HepG2 (cell line): ENCODE results near the gene SBNO1. TPM values are rescaled to one million over a fixed set of nuclear protein-coding genes. Genes with fewer than 3 reads are reported as not detected.
A peak's percentile ranks its signal among the peaks of the same experiment; 100 is the strongest.

Source experiments
- ATAC-seq: fragments of 200-7000 bp; cut with Tn5 transposase; 3 replicates; pipeline ENCODE4 v1.9.1; 2020; ENCODE audit warnings: mild to moderate bottlenecking, moderate library complexity
- BruUV-seq: library from RNA; stranded (reverse); fragments of 400-500 nt; replicated peaks from 2 replicates; lab custom pipeline; 2021; lab: Mats Ljungman, UMichigan
- CTCF ChIA-PET: fragments of 300-600 bp; formaldehyde crosslinking; extraction: SDS; loops from one replicate; lab custom pipeline; 2021; ENCODE audit warnings: low total read pairs, inconsistent platforms, low intra/inter-chr PET ratio; lab: Yijun Ruan, JAX
- POLR2A ChIA-PET: fragments of 350-600 bp; sonication (Branson Sonifier 250); formaldehyde crosslinking; loops from one replicate; lab custom pipeline; 2020; ENCODE audit warnings: antibody characterized with exemption, inconsistent platforms; lab: Yijun Ruan, JAX
- DNase-seq: peaks from one replicate; pipeline ENCODE4 v3.0.0-alpha.2; 2015; ENCODE audit warnings: low spot score
- FAIRE-seq: peaks from 3 replicates; lab custom pipeline; 2011; peaks lifted over from hg19 to GRCh38; lab: Jason Lieb, UNC
- H2AFZ ChIP-seq: one replicate; pipeline ENCODE4 v1.6.1; 2011; ENCODE audit warnings: low read length, inconsistent platforms
- H3K27ac ChIP-seq: fragments of 300-600 bp; 3 replicates; pipeline ENCODE4 v1.8.0; 2011; ENCODE audit warnings: mixed run types, mild to moderate bottlenecking, mixed read lengths, low read length, inconsistent platforms; ENCODE audit not compliant: insufficient read depth; ENCODE audit errors: extremely low read length
- H3K27me3 ChIP-seq, 2 experiments: fragments of 200-600 bp in 1 of 2; 2 replicates in 1 of 2; 3 replicates in 1 of 2; pipeline versions ENCODE4 v1.6.0 to v1.8.0; 2011; ENCODE audit warnings: low read length in 2 of 2, mild to moderate bottlenecking in 2 of 2, moderate library complexity in 2 of 2, inconsistent platforms in 1 of 2; ENCODE audit not compliant: insufficient read depth in 2 of 2, control insufficient read depth in 1 of 2
- H3K36me3 ChIP-seq, 2 experiments: fragments of 200-600 bp in 1 of 2; replicated peaks in 1 of 2; 2 replicates in 1 of 2; 3 replicates in 1 of 2; pipeline versions ENCODE4 v1.5.1 to v1.8.0; 2011; ENCODE audit warnings: low read length in 2 of 2, inconsistent platforms in 1 of 2; ENCODE audit not compliant: insufficient read depth in 2 of 2, control insufficient read depth in 1 of 2
- H3K4me1 ChIP-seq: 2 replicates; pipeline ENCODE4 v1.5.1; 2012; ENCODE audit warnings: low read length, inconsistent platforms; ENCODE audit not compliant: insufficient read depth
- H3K4me2 ChIP-seq: 2 replicates; pipeline ENCODE4 v1.6.0; 2011; ENCODE audit warnings: low read depth, low read length, inconsistent platforms
- H3K4me3 ChIP-seq, 3 experiments: fragments of 200-600 bp in 1 of 3; sonication (generic), shearing (Covaris generic) in 1 of 3; replicated peaks in 1 of 3; 2 replicates each; pipeline ENCODE4 v1.5.1; 2011 to 2016; ENCODE audit warnings: low read length in 3 of 3, inconsistent platforms in 2 of 3, low read depth in 2 of 3, mild to moderate bottlenecking in 2 of 3, control low read depth in 1 of 3, mixed read lengths in 1 of 3; ENCODE audit not compliant: insufficient read depth in 1 of 3
- H3K79me2 ChIP-seq: one replicate; pipeline ENCODE4 v1.6.1; 2011; ENCODE audit warnings: low read length, inconsistent platforms; ENCODE audit not compliant: insufficient read depth
- H3K9ac ChIP-seq: 2 replicates; pipeline ENCODE4 v1.6.0; 2011; ENCODE audit warnings: mild to moderate bottlenecking, low read depth, low read length, inconsistent platforms; ENCODE audit not compliant: insufficient read depth
- H3K9me3 ChIP-seq: 2 replicates; pipeline ENCODE4 v1.5.1; 2012; ENCODE audit warnings: mild to moderate bottlenecking, low read length
- H4K20me1 ChIP-seq: 2 replicates; pipeline ENCODE4 v1.6.0; 2011; ENCODE audit warnings: inconsistent platforms, mild to moderate bottlenecking, low read length, moderate library complexity; ENCODE audit not compliant: insufficient read depth
- AGO1 ChIP-seq: fragments of 200-400 bp; formaldehyde crosslinking; IDR thresholded peaks from 2 replicates; pipeline ENCODE4 v1.6.1; 2017; ENCODE audit warnings: mild to moderate bottlenecking, low read depth, low read length, moderate library complexity; ENCODE audit not compliant: poor library complexity, severe bottlenecking
- CEBPB ChIP-seq: IDR thresholded peaks from 2 replicates; pipeline ENCODE4 v1.6.1; 2011; ENCODE audit warnings: low read depth, low read length, improper control_type of control experiment, borderline replicate concordance
- DBP ChIP-seq: sonication (generic); formaldehyde crosslinking; IDR thresholded peaks from 2 replicates; pipeline ENCODE4 v1.4.0; 2020; ENCODE audit warnings: missing genetic modification reagents; ENCODE audit errors: not compliant biosample characterization
- FOXP4 ChIP-seq: sonication (generic); formaldehyde crosslinking; IDR thresholded peaks from 2 replicates; pipeline ENCODE4 v1.4.0; 2020; ENCODE audit warnings: missing genetic modification reagents
- HNRNPK ChIP-seq: fragments of 200-400 bp; formaldehyde crosslinking; IDR thresholded peaks from 2 replicates; pipeline ENCODE4 v1.6.1; 2018; ENCODE audit warnings: low read length, low read depth, moderate library complexity, mild to moderate bottlenecking; ENCODE audit not compliant: poor library complexity, severe bottlenecking
- KLF15 ChIP-seq: sonication (generic); formaldehyde crosslinking; IDR thresholded peaks from 2 replicates; pipeline ENCODE4 v1.8.1; 2023; ENCODE audit warnings: borderline replicate concordance, mild to moderate bottlenecking, inconsistent platforms, missing genetic modification reagents, mixed read lengths
- MAFK ChIP-seq, 2 experiments: IDR thresholded peaks in 1 of 2; conservative IDR thresholded peaks in 1 of 2; 2 replicates each; pipeline ENCODE4 v1.6.1; 2011; ENCODE audit warnings: improper control_type of control experiment in 2 of 2, low read length in 2 of 2
- MIER3 ChIP-seq: IDR thresholded peaks from 2 replicates; pipeline ENCODE4 v1.6.1; 2016; ENCODE audit warnings: missing compliant biosample characterization, borderline replicate concordance
- MXD4 ChIP-seq: IDR thresholded peaks from 2 replicates; pipeline ENCODE4 v1.6.1; 2016; ENCODE audit warnings: mild to moderate bottlenecking, missing biosample characterization, missing genetic modification reagents
- NONO ChIP-seq, 2 experiments: fragments of 450-650 bp in 1 of 2; sonication (generic) in 1 of 2; formaldehyde crosslinking in 1 of 2; IDR thresholded peaks in 1 of 2; conservative IDR thresholded peaks in 1 of 2; 2 replicates each; pipeline versions ENCODE4 v1.6.1 to v1.8.0; 2017 to 2022; ENCODE audit warnings: mild to moderate bottlenecking in 1 of 2, missing genetic modification reagents in 1 of 2, moderate library complexity in 1 of 2
- SNAI1 ChIP-seq: sonication (generic); formaldehyde crosslinking; IDR thresholded peaks from 2 replicates; pipeline ENCODE4 v1.5.0; 2020; ENCODE audit warnings: mild to moderate bottlenecking, missing genetic modification reagents, borderline replicate concordance
- STAT5B ChIP-seq: sonication (generic); formaldehyde crosslinking; IDR thresholded peaks from 2 replicates; pipeline ENCODE4 v1.4.0; 2020; ENCODE audit warnings: missing genetic modification reagents
- ZNF24 ChIP-seq: fragments of 450-650 bp; IDR thresholded peaks from 2 replicates; pipeline ENCODE4 v1.6.1; 2017; ENCODE audit warnings: antibody characterized with exemption, mild to moderate bottlenecking
- ZNF460 ChIP-seq: sonication (generic); formaldehyde crosslinking; IDR thresholded peaks from 2 replicates; pipeline ENCODE4 v1.5.1; 2020; ENCODE audit warnings: missing genetic modification reagents, mild to moderate bottlenecking, borderline replicate concordance
- ZNF615 ChIP-seq: sonication (generic); formaldehyde crosslinking; IDR thresholded peaks from 2 replicates; pipeline ENCODE4 v1.5.0; 2020; ENCODE audit warnings: mild to moderate bottlenecking, missing genetic modification reagents, borderline replicate concordance
- ZSCAN21 ChIP-seq: sonication (generic); formaldehyde crosslinking; IDR thresholded peaks from 2 replicates; pipeline ENCODE4 v1.8.0; 2022; ENCODE audit warnings: mild to moderate bottlenecking, missing genetic modification reagents, moderate library complexity, borderline replicate concordance
- WGBS: methylation state at CpG from one replicate; pipeline ENCODE4 v1.1.6; 2017; ENCODE audit warnings: low lambda C conversion rate; 5-methylcytosine and 5-hydroxymethylcytosine counted together
- in situ Hi-C: cut with HindIII; loops from 2 replicates; pipeline ENCODE4 v1.10.0; 2017; ENCODE audit warnings: low pct_unique_long_range_greater_than_20kb; ENCODE audit not compliant: extremely low pct_ligation_motif_present
- intact Hi-C: fragments of 100-400 bp; cut with micrococcal nuclease; formaldehyde crosslinking; loops from one replicate; pipeline ENCODE4 v1.10.0; 2022; ENCODE audit not compliant: unreplicated experiment
- polyA plus RNA-seq, 8 experiments: library from polyadenylated mRNA; depleted of rRNA in 3 of 8; stranded (reverse) in 7 of 8; unstranded in 1 of 8; fragments of >200 nt; fragmentation: Illumina TruSeq in 4 of 8; extraction: Trizol in 4 of 8; gene quantifications; 2 replicates each; pipeline versions ENCODE4 v1.2.1 to v1.2.3, GENCODE V29; 2011 to 2016; ENCODE audit warnings: low read depth in 4 of 8, missing spikeins in 1 of 8, mixed read lengths in 1 of 8; ENCODE audit not compliant: insufficient read depth in 1 of 8
- total RNA-seq, 5 experiments: library from RNA; depleted of rRNA; stranded (reverse); fragments of >200 nt; fragmentation: Illumina TruSeq; extraction: Trizol; gene quantifications; 2 replicates each; pipeline ENCODE4 v1.2.3, GENCODE V29; 2016; ENCODE audit warnings: low read depth in 1 of 5

Gene SBNO1
- total and polyA plus RNA-seq, 2 of the 13 experiments (the other 11 are each of a cell fraction or from before 2014, with no cell fraction given) = 10.9 to 40.2 TPM

- TF ChIP-seq STAT5B (CRISPR knock-in tag) (no peak), MXD4 (CRISPR knock-in tag) (no peak), MIER3 (no peak), HNRNPK (no peak), KLF15 (no peak), FOXP4 (no peak), SNAI1 (no peak), AGO1 (no peak)
- TF ChIP-seq, all 625 proteins: peak for 0
These were observed 10.0 kb downstream of the SBNO1 start (continued) for GRCh38 chr12:123354600-123354999.

- CTCF ChIA-PET = no interaction called here
- POLR2A ChIA-PET = interaction anchor here (2.8 kb wide), 1 partner anchor 14 kb away, joined by 11 read pairs; no protein-coding TSS in a partner anchor
- Histone ChIP-seq H2AFZ (no peak overlapping the region), H3K4me1 (peaks cover 11% of the 10 kb centered on the region; the same call in 1 of the 2 replicates), H3K27me3 (no peaks in the 10 kb centered on the region), H4K20me1 (peaks cover 25% of the 10 kb centered on the region), H3K27ac (no peak overlapping the region), H3K4me2 (no peak overlapping the region), H3K9me3 (no peaks in the 10 kb centered on the region), H3K36me3 (peaks cover 7 to 23% of the 10 kb centered on the region in 2 experiments), H3K79me2 (peaks cover 65% of the 10 kb centered on the region), H3K4me3 (no peak overlapping the region), H3K9ac (no peak overlapping the region)
- no TSS peak for BruUV-seq
- DNase-seq = no peak
- WGBS = 95% methylated on average over 2 of the region's 2 CpGs
- in situ Hi-C loops = no loop called here
- no peak for ATAC-seq
- FAIRE-seq = no peak
- intact Hi-C loops = no loop called here
- TF ChIP-seq ZNF460 (CRISPR knock-in tag) (peak; percentile 73; the same call in 1 of the 2 replicates), NONO (IDR thresholded peaks at IDR 0.05) (no peak), NONO (CRISPR knock-in tag; conservative IDR thresholded peaks at IDR 0.05) (no peak), ZNF615 (CRISPR knock-in tag) (no peak), MAFK (conservative IDR thresholded peaks at IDR 0.05 in 1 of 2, IDR thresholded peaks at IDR 0.05 in 1 of 2; ENCODE audit: low read length in 2 of 2) (0 out of 4 replicates have a peak, but pooled peaks of 1 of the 2 experiments have one; percentile 1), ZNF24 (no peak), DBP (no peak), ZSCAN21 (CRISPR knock-in tag) (no peak), CEBPB (peak; percentile 47; the same call in 1 of the 2 replicates)
These were observed 13.3 kb downstream of the SBNO1 start for GRCh38 chr12:123351349-123351748.
